Lower leg skin (tissue), 3 donors: ENCODE data around the gene PPM1A.

ENCODE experiments used
- POLR2A ChIP-seq, 2 donors: fragments of 450-650 bp; IDR thresholded peaks; one replicate each; pipeline ENCODE4 v1.6.1; 2016 to 2017; ENCODE audit warnings: antibody characterized with exemption in 2 of 2, mild to moderate bottlenecking in 1 of 2, moderate library complexity in 1 of 2
- TF ChIP-seq, protein P1 (sequence below), 3 donors: fragments of 450-650 bp; IDR thresholded peaks; one replicate each; pipeline ENCODE4 v1.5.1; 2016; ENCODE audit warnings: antibody characterized with exemption in 3 of 3, mild to moderate bottlenecking in 3 of 3, moderate library complexity in 2 of 3

DNA sequence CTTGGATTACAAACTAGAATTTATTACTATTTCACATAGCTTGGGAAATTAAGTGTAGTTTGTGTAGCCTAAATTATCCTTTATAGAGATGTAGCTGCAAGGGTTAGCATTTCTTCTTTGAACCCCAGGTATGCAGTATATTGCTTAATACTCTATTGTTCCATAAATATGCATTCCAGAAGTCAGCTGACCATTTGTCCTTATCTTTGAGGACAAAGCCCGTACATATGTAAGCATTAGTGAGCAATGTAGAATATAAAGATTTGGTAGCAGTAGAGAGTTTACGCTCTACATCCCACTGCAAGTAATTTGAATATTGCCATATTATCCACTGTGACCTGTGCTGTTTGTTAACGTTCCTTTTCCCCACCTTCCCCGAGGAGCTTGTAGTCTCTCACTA is 26.9 kb downstream of the PPM1A start:
- TF ChIP-seq, protein P1, sequence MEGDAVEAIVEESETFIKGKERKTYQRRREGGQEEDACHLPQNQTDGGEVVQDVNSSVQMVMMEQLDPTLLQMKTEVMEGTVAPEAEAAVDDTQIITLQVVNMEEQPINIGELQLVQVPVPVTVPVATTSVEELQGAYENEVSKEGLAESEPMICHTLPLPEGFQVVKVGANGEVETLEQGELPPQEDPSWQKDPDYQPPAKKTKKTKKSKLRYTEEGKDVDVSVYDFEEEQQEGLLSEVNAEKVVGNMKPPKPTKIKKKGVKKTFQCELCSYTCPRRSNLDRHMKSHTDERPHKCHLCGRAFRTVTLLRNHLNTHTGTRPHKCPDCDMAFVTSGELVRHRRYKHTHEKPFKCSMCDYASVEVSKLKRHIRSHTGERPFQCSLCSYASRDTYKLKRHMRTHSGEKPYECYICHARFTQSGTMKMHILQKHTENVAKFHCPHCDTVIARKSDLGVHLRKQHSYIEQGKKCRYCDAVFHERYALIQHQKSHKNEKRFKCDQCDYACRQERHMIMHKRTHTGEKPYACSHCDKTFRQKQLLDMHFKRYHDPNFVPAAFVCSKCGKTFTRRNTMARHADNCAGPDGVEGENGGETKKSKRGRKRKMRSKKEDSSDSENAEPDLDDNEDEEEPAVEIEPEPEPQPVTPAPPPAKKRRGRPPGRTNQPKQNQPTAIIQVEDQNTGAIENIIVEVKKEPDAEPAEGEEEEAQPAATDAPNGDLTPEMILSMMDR (IDR thresholded peaks at IDR 0.05), result no peak
- no peak for TF ChIP-seq POLR2A (IDR thresholded peaks at IDR 0.05)
